ENCODE data around the gene PRRC2B.
"Not testable (repeated sequence)": the region's sequence is repeated elsewhere in the genome, so short reads cannot be mapped to it uniquely, and the experiment has no call there.

Gene PRRC2B

GRCh38 chr9:131438190-131438589 is 44.3 kb downstream of the PRRC2B start:
- DNase-seq (ENCODE audit: low spot score): no peak

GRCh38 chr9:131439224-131439623 is 45.3 kb downstream of the PRRC2B start:
- no peak for DNase-seq (ENCODE audit: low spot score)

GRCh38 chr9:131441441-131441840 is 47.6 kb downstream of the PRRC2B start:
- DNase-seq (ENCODE audit: low spot score): no peak

GRCh38 chr9:131442351-131442750 is 48.5 kb downstream of the PRRC2B start:
- DNase-seq (ENCODE audit: low spot score): no peak

GRCh38 chr9:131443648-131444047 is 49.8 kb downstream of the PRRC2B start:
- no peak for DNase-seq (ENCODE audit: low spot score)

- no peak for DNase-seq (ENCODE audit: low spot score)
Observed at GRCh38 chr9:131446276-131446675, 52.4 kb downstream of the PRRC2B start.

- no peak for DNase-seq (ENCODE audit: low spot score)
Observed at GRCh38 chr9:131447148-131447547, 53.3 kb downstream of the PRRC2B start.

GRCh38 chr9:131447600-131447999 is 53.7 kb downstream of the PRRC2B start:
- no peak for DNase-seq (ENCODE audit: low spot score)

- DNase-seq (ENCODE audit: low spot score): no peak
Observed at GRCh38 chr9:131448818-131449217, 54.9 kb downstream of the PRRC2B start.

GRCh38 chr9:131449276-131449675 is 55.4 kb downstream of the PRRC2B start:
- DNase-seq (ENCODE audit: low spot score): no peak

GRCh38 chr9:131454028-131454427 is 60.1 kb downstream of the PRRC2B start:
- no peak for DNase-seq (ENCODE audit: low spot score)

GRCh38 chr9:131455655-131456054 is 61.8 kb downstream of the PRRC2B start:
- not testable (repeated sequence) for DNase-seq (ENCODE audit: low spot score)

GRCh38 chr9:131457746-131458145 is 63.9 kb downstream of the PRRC2B start:
- DNase-seq (ENCODE audit: low spot score): no peak

- DNase-seq (ENCODE audit: low spot score): no peak
Observed at GRCh38 chr9:131459056-131459455, 65.2 kb downstream of the PRRC2B start.

GRCh38 chr9:131461166-131461565 is 67.3 kb downstream of the PRRC2B start:
- no peak for DNase-seq (ENCODE audit: low spot score)

- no peak for DNase-seq (ENCODE audit: low spot score)
Observed at GRCh38 chr9:131464354-131465000, 70.6 kb downstream of the PRRC2B start.

- no peak for DNase-seq (ENCODE audit: low spot score)
Observed at GRCh38 chr9:131465401-131465800, 71.5 kb downstream of the PRRC2B start.

GRCh38 chr9:131467214-131467935 is 73.5 kb downstream of the PRRC2B start:
- no peak for DNase-seq (ENCODE audit: low spot score)

- DNase-seq (ENCODE audit: low spot score): no peak
Observed at GRCh38 chr9:131468031-131468430, 74.1 kb downstream of the PRRC2B start.

- no peak for DNase-seq (ENCODE audit: low spot score)
Observed at GRCh38 chr9:131469356-131469755, 75.5 kb downstream of the PRRC2B start.

GRCh38 chr9:131469951-131470350 is 76.1 kb downstream of the PRRC2B start:
- DNase-seq (ENCODE audit: low spot score): no peak

GRCh38 chr9:131470581-131470991 is 76.7 kb downstream of the PRRC2B start:
- DNase-seq (ENCODE audit: low spot score): no peak

- not testable (repeated sequence) for DNase-seq (ENCODE audit: low spot score)
Observed at GRCh38 chr9:131472085-131472484, 78.2 kb downstream of the PRRC2B start.

All from HuH-7.5 (cell line).